Measurements from ENCODE around the gene HBB. TPM values are rescaled to one million over a fixed set of nuclear protein-coding genes. Genes with fewer than 3 reads are reported as not detected.

The HBB gene
- total RNA-seq, 1 donor from 2014 or later, result 140 TPM

- no peak for ATAC-seq
- intact Hi-C loops (cut with DNase I), result no loop called here
These were observed 38.7 kb downstream of the HBB start for GRCh38 chr11:5188201-5188600.

GRCh38 chr11:5178046-5178837, 48.6 kb downstream of the HBB start:
- intact Hi-C loops (cut with DNase I), result no loop called here
- DNase-seq (ENCODE audit: missing footprints) (no peak), ATAC-seq (no peak)

More at GRCh38 chr11:5188201-5188600, 38.7 kb downstream of the HBB start:
- no peak for DNase-seq (ENCODE audit: missing footprints)

Other genes starting within 250 kb of the HBB start
- not detected for gene OR51L1, start 232.2 kb downstream of the HBB start, total RNA-seq
- gene OR52J3, start 180.5 kb downstream of the HBB start, total RNA-seq, result not detected
- not detected for gene OR52E2, start 167.4 kb downstream of the HBB start, total RNA-seq
- gene OR52E1, start 157.5 kb downstream of the HBB start, total RNA-seq, result not detected
- gene OR52A5, start 88.7 kb downstream of the HBB start, total RNA-seq, result not detected
- not detected for gene OR52A1, start 72.3 kb downstream of the HBB start, total RNA-seq
- not detected for gene OR51V1, start 26.4 kb downstream of the HBB start, total RNA-seq
- not detected for gene HBD, start 7.4 kb upstream of the HBB start, total RNA-seq
- not detected for gene HBG1, start 22.8 kb upstream of the HBB start, total RNA-seq
- not detected for gene HBG2, start 27.7 kb upstream of the HBB start, total RNA-seq
- gene HBE1, start 42.9 kb upstream of the HBB start, total RNA-seq, result not detected
- not detected for gene OR51B4, start 74.9 kb upstream of the HBB start, total RNA-seq
- not detected for gene OR51B2, start 97.2 kb upstream of the HBB start, total RNA-seq
- gene OR51B5, start 116.5 kb upstream of the HBB start, total RNA-seq, result not detected
- not detected for gene OR51B6, start 124.4 kb upstream of the HBB start, total RNA-seq
- not detected for gene OR51M1, start 156.7 kb upstream of the HBB start, total RNA-seq
- not detected for gene OR51Q1, start 195.0 kb upstream of the HBB start, total RNA-seq
- not detected for gene OR51I1, start 214.4 kb upstream of the HBB start, total RNA-seq
- gene OR51I2, start 222.3 kb upstream of the HBB start, total RNA-seq, result not detected

Data from Right ventricle myocardium inferior (tissue), 1 donor.